WTC11 (cell line): Measurements from ENCODE around the gene S100PBP. TPM values are rescaled to one million over a fixed set of nuclear protein-coding genes. Genes with fewer than 3 reads are reported as not detected.

Source experiments
- ATAC-seq: fragments of 200-7000 bp; cut with Tn5 transposase; 2 replicates; pipeline ENCODE4 v1.10.0; 2021; ENCODE audit warnings: mild to moderate bottlenecking, moderate library complexity
- CTCF ChIA-PET: fragments of 300-600 bp; sonication (Branson Sonifier 250); formaldehyde crosslinking; loops from one replicate; lab custom pipeline; 2021; ENCODE audit warnings: antibody characterized with exemption; lab: Charles Lee
- POLR2A ChIA-PET: fragments of 350-600 bp; sonication (Branson Sonifier 250); formaldehyde crosslinking; loops from one replicate; lab custom pipeline; 2021; ENCODE audit warnings: antibody characterized with exemption; lab: Charles Lee
- DNase-seq: peaks from one replicate; pipeline ENCODE4 v3.0.0; 2021; ENCODE audit warnings: low spot score
- H3K27ac Mint-ChIP-seq: 2 replicates; pipeline ENCODE4 v1.8.0; 2021; ENCODE audit warnings: mixed read lengths
- H3K27me3 Mint-ChIP-seq: 2 replicates; pipeline ENCODE4 v1.8.0; 2021; ENCODE audit warnings: low read depth, mild to moderate bottlenecking, moderate library complexity, mixed read lengths
- H3K36me3 Mint-ChIP-seq: 2 replicates; pipeline ENCODE4 v1.8.0; 2021; ENCODE audit warnings: mixed read lengths
- H3K4me1 Mint-ChIP-seq: 2 replicates; pipeline ENCODE4 v1.8.0; 2022; ENCODE audit warnings: mixed read lengths
- H3K4me3 Mint-ChIP-seq: 2 replicates; pipeline ENCODE4 v1.8.0; 2021; ENCODE audit warnings: mild to moderate bottlenecking, moderate library complexity, mixed read lengths
- H3K9me3 Mint-ChIP-seq: 2 replicates; pipeline ENCODE4 v1.8.0; 2021; ENCODE audit warnings: mixed read lengths
- ARID4B ChIP-seq: sonication (generic); formaldehyde crosslinking; IDR thresholded peaks from 2 replicates; pipeline ENCODE4 v1.8.0; 2023; ENCODE audit warnings: missing genetic modification reagents, mild to moderate bottlenecking, borderline replicate concordance
- ATF3 ChIP-seq: sonication (generic); formaldehyde crosslinking; conservative IDR thresholded peaks from 2 replicates; pipeline ENCODE4 v1.8.1; 2022; ENCODE audit warnings: mild to moderate bottlenecking, missing genetic modification reagents
- ATF6 ChIP-seq: sonication (generic); formaldehyde crosslinking; IDR thresholded peaks from 2 replicates; pipeline ENCODE4 v1.8.1; 2023; ENCODE audit warnings: mild to moderate bottlenecking, missing genetic modification reagents
- CDX4 ChIP-seq: fragments of 250-450 bp; sonication (Bioruptor Pico); IDR thresholded peaks from 2 replicates; pipeline ENCODE4 v1.9.0; 2021; ENCODE audit warnings: moderate library complexity, mild to moderate bottlenecking, inconsistent platforms, borderline replicate concordance
- E2F1 ChIP-seq: sonication (generic); formaldehyde crosslinking; IDR thresholded peaks from 2 replicates; pipeline ENCODE4 v1.8.0; 2022; ENCODE audit warnings: mild to moderate bottlenecking, missing genetic modification reagents
- ELF4 ChIP-seq: sonication (generic); formaldehyde crosslinking; IDR thresholded peaks from 2 replicates; pipeline ENCODE4 v1.8.1; 2022; ENCODE audit warnings: low read depth, mild to moderate bottlenecking, moderate library complexity, missing genetic modification reagents
- ESRRA ChIP-seq: sonication (generic); formaldehyde crosslinking; IDR thresholded peaks from 2 replicates; pipeline ENCODE4 v1.8.1; 2022; ENCODE audit warnings: mild to moderate bottlenecking, missing genetic modification reagents, borderline replicate concordance
- FOXK1 ChIP-seq: sonication (generic); formaldehyde crosslinking; IDR thresholded peaks from 2 replicates; pipeline ENCODE4 v1.8.0; 2022; ENCODE audit warnings: mild to moderate bottlenecking, moderate library complexity, missing genetic modification reagents
- FOXP1 ChIP-seq: sonication (generic); formaldehyde crosslinking; IDR thresholded peaks from 2 replicates; pipeline ENCODE4 v1.8.0; 2022; ENCODE audit warnings: missing genetic modification reagents, mild to moderate bottlenecking, moderate library complexity, borderline replicate concordance
- GRHL2 ChIP-seq: fragments of 250-450 bp; sonication (Bioruptor Pico); IDR thresholded peaks from 2 replicates; pipeline ENCODE4 v1.8.0; 2022; ENCODE audit warnings: mild to moderate bottlenecking, moderate library complexity; ENCODE audit not compliant: insufficient replicate concordance, severe bottlenecking
- GTF2I ChIP-seq: fragments of 250-450 bp; sonication (Bioruptor Pico); conservative IDR thresholded peaks from 2 replicates; pipeline ENCODE4 v1.4.0; 2021; ENCODE audit warnings: mild to moderate bottlenecking
- HMGXB4 ChIP-seq: sonication (generic); formaldehyde crosslinking; IDR thresholded peaks from 2 replicates; pipeline ENCODE4 v1.8.1; 2023; ENCODE audit warnings: mild to moderate bottlenecking, moderate library complexity, missing genetic modification reagents
- IRF2 ChIP-seq: sonication (generic); formaldehyde crosslinking; IDR thresholded peaks from 2 replicates; pipeline ENCODE4 v1.8.0; 2022; ENCODE audit warnings: low read depth, missing genetic modification reagents, borderline replicate concordance
- NFYB ChIP-seq: sonication (generic); formaldehyde crosslinking; conservative IDR thresholded peaks from 2 replicates; pipeline ENCODE4 v1.8.0; 2022; ENCODE audit warnings: low read depth, missing genetic modification reagents
- PRDM15 ChIP-seq: sonication (generic); formaldehyde crosslinking; IDR thresholded peaks from 2 replicates; pipeline ENCODE4 v1.8.0; 2022; ENCODE audit warnings: missing genetic modification reagents
- PREB ChIP-seq: sonication (generic); formaldehyde crosslinking; IDR thresholded peaks from 2 replicates; pipeline ENCODE4 v1.8.1; 2022; ENCODE audit warnings: mild to moderate bottlenecking, missing genetic modification reagents, moderate library complexity, borderline replicate concordance
- ZNF138 ChIP-seq: sonication (generic); formaldehyde crosslinking; conservative IDR thresholded peaks from 2 replicates; pipeline ENCODE4 v1.8.1; 2022; ENCODE audit warnings: mild to moderate bottlenecking, moderate library complexity, missing genetic modification reagents
- ZNF671 ChIP-seq: fragments of 250-450 bp; sonication (Bioruptor Pico); IDR thresholded peaks from 2 replicates; pipeline ENCODE4 v1.8.0; 2021; ENCODE audit warnings: mild to moderate bottlenecking
- total RNA-seq: library from RNA; stranded (reverse); gene quantifications from 3 replicates; pipeline ENCODE4 v1.2.3, GENCODE V29; 2021

S100PBP gene
- total RNA-seq, 1 experiment from 2014 or later, result 62.9 TPM

- CTCF ChIA-PET, result interaction anchor here (0.6 to 3.4 kb wide), 6 partner anchors 8 to 204 kb away, joined by 3 to 27 read pairs (median 6); partner anchors contain the start of gene AZIN2
- DNase-seq (no peak), ATAC-seq (no peak)
- Mint-ChIP-seq H3K4me1 (peaks cover 18% of the 10 kb centered on the region), H3K9me3 (no peaks in the 10 kb centered on the region), H3K27me3 (peaks cover 33% of the 10 kb centered on the region), H3K27ac (no peak overlapping the region), H3K4me3 (no peak overlapping the region), H3K36me3 (no peaks in the 10 kb centered on the region)
- TF ChIP-seq FOXP1 (CRISPR knock-in tag), result no peak
- TF ChIP-seq GTF2I (CRISPR knock-in tag), result no peak
- TF ChIP-seq FOXK1 (CRISPR knock-in tag), result no peak
- TF ChIP-seq PREB (CRISPR knock-in tag), result no peak
- TF ChIP-seq ZNF671 (CRISPR knock-in tag), result no peak
- no peak for TF ChIP-seq CDX4 (CRISPR knock-in tag)
- TF ChIP-seq E2F1 (CRISPR knock-in tag), result no peak
- TF ChIP-seq PRDM15, result no peak
- TF ChIP-seq NFYB (CRISPR knock-in tag), result no peak
- TF ChIP-seq ATF6, result no peak
- TF ChIP-seq ARID4B, result no peak
- TF ChIP-seq ZNF138 (CRISPR knock-in tag), result no peak
- no peak for TF ChIP-seq HMGXB4 (CRISPR knock-in tag)
- no peak for TF ChIP-seq ESRRA (CRISPR knock-in tag)
- TF ChIP-seq IRF2 (CRISPR knock-in tag), result no peak
- TF ChIP-seq ELF4, result no peak
- TF ChIP-seq GRHL2 (CRISPR knock-in tag), result no peak
- TF ChIP-seq ATF3, result no peak
- POLR2A ChIA-PET, result no interaction called here
Measured at GRCh38 chr1:32881871-32882850, 64.7 kb downstream of the S100PBP start.
